Stimulated activated CD4-positive, alpha-beta T cell treated with anti-CD3 and anti-CD28 coated beads, Interleukin-12 subunit alpha, Interleukin-12 subunit beta, amount 100 ng/mL, for 4 hours (primary cell): Measurements from ENCODE around the gene MC1R.

Experiments used
- DNase-seq: peaks from one replicate; pipeline ENCODE4 v3.0.0-alpha.2; 2020

The MC1R gene

DNA sequence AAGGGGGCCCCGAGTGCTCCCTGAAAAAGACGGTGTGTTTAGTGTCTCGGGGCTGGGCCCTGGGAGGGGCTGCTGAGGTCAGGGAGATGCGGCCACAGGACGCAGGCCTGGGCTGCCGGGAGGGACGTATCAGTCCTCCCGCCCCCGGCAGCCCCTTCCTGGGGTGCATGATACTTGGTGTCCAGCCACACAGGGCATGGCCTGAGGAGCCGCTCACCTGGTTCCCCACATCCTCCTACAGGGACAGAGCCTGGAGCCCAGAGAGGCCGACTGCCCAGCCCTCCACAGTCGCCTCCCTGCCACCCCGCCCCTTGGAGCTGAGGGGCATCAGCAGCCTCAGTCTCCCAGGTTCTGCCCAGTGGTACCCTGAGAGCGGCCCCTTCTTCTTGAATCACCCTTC lies 17.8 kb downstream of the MC1R start:
- no peak for DNase-seq

DNA sequence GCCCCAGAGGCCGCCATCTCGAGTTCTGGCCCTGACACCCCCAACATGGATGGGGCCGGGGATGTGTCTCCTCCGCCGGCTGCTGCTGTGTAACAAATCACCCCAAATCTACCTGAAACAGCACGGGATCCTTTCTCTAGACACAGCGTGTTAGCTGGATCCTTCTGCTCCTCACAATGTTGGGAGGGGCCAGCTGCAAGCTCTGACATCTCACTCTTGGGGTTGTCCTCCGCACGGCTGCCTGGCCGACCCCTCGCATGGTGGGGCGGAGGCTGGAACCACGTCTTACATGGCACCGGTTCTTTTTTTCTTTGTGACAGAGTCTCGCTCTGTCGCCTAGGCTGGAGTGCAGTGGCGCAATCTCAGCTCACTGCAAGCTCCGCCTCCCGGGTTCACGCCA lies 18.3 kb downstream of the MC1R start:
- no peak for DNase-seq

DNA sequence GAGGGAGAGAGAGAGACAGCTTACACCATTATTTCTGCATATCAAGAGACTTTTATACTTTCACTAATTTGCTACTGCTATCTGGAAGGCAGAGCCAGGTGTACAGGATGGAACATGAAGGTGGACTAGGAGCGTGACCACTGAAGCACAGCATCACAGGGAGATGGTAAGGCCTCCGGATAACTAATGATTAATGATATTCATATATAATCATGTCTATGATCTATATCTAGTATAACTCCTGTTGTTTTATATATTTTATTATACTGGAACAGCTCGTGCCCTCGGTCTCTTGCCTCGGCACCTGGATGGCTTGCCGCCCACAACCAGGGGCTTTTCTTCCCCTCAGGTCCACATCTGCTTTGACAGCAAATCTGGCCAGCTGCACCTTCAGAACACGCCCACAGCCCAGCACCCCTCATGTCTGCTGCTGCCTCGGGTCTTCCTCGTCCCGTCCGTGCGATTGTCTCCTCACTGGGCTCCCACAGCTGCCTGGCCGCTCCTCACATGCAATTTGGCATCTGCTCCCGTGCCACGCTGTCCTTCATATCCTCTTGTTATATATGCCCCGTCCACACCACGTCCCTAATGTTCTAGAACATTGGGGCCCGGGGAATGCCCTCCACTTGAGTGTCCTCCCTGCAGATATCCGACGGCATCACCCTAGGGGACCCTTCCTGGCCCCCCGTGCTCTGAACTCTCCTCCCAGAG lies 19.7 kb downstream of the MC1R start:
- no peak for DNase-seq

DNA sequence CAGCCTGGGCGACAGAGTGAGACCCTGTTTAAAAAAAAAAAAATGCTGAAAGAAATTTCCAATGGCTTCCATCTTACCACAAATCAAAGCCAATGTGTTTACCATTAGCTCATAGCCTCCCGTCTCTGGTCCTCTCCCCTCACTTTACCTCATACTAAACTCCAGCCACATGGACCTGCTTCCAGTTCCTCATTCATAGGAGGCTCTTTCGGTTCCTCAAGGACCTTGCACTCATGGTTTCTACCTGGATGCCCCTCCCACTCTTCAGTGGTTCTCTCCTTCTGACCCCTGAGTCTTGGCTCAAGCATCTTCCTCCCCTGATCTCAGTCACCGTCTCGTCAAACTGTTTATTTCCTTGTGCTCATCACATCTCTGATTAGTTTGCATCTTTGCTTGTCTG lies 26.1 kb downstream of the MC1R start:
- no peak for DNase-seq

DNA sequence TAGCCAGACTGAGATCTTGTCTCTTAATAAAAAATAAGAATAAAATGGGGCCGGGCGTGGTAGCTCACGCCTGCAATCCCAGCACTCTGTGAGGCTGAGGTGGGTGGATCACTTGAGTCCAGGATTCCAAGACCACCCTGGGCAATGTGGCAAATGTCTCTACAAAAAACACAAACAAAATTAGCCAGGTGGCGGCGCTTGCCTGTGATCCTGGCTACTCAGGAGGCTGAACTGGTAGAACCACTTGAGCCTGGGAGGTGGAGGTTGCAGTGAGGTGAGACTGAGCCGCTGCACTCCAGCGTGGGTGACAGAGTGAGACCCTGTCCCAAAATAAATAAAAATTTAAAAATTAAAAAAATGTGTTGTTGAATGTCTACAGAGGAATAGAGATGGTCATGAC lies 27.0 kb downstream of the MC1R start:
- DNase-seq, result no peak

DNA sequence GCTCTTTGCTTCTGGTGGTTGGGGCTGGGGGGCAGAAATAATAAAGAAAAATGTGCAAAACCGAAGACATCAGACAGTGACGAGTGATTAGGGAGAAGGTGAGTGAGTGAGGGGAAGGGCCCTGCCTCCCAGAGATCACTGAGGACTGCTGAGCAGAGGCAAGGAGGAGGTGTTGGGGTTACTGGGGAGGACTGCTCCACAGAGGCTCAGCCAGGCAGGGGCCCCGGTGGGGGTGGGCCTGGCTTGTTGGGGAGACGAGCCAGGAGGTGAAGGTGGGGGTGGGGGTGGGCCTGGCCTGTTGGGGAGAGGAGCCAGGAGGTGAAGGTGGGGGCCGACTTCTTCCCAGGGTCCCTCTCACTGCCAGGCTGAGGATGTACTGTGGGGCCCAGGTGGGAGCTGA lies 27.9 kb downstream of the MC1R start:
- no peak for DNase-seq

DNA sequence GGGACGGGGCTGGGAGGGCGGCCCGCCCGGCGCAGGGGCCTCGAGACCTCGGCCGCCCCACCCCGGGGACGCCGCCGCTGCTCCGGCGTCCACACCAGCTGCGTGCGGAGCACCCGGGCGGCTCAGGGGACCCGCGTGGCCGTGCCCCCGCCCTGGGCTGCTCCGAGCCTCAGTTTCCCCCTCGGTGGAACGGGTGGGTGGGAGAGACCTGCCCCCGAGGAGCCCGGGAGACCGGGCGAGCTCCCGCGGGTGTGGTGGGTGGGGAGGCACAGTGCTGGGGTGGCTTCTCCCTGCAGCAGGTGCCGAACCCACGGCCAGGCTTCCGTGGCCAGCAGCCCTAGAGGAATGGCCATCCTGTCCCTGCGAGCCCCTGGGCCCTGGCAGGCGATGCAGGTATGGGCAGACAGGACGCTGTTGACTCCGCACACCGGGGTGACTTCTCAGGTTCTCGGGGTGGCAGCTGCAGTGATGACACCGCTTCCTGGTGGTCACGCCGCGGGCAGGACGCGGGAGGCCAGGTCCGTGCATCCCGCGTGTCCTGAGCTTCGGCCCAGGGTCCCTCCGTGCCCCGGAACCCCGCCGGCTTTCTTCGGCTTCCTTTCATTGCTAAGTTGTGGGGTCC lies 30.6 kb downstream of the MC1R start:
- DNase-seq, result no peak

DNA sequence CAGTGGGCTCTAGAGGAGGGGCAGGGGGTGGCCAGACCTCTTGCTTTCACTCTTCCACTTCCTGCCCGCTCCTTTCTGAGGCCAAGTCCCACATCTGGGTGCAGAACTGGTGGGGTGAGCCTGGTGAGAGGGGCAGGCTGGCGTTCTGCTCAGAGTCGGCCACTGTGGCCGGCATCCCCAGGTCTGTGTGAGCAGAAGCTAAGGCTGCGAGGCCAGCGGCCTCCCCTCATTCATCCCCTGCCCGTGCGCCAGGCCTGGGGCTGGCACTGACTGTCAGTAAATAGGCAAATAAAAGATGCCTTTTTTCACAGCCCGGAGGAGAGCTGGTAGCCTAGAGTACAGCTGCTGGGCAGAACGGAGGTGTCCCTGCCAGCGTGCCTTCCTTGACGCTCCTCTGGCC lies 31.1 kb downstream of the MC1R start:
- DNase-seq, result no peak

DNA sequence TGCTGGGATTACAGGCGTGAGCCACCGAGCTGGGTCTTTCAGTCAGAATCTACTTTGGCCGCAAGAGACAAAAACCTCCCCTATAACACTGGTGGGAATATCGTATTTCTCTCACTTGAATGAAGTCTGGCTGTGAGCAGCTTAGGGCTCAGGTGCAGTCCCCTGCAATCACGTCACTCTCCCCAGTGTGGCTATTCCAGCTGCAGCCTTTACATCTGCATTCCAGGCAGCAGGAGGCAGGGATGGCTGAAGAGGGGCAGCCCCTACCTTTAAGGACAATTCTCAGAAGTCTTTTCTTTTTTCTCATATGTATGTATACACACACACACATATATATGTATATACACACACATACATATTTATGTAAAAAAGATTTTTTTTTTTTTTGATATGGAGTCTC lies 32.8 kb downstream of the MC1R start:
- no peak for DNase-seq

DNA sequence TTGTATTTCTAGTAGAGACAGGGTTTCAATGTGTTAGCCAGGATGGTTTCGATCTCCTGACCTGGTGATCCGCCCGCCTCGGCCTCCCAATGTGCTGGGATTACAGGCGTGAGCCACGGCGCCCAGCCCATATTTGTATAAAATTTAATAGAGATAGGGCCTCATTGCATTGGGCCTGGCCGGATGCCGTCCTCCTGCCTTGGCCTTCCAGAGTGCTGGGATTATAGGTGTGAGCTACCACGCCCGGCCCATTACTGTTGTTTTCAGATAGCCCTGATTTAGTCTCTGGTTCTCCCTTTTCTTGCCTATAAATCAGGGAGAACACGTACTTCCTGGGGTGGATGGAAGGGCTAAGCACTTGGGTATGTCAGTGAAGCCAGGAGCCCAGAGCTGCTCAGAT lies 33.4 kb downstream of the MC1R start:
- no peak for DNase-seq

DNA sequence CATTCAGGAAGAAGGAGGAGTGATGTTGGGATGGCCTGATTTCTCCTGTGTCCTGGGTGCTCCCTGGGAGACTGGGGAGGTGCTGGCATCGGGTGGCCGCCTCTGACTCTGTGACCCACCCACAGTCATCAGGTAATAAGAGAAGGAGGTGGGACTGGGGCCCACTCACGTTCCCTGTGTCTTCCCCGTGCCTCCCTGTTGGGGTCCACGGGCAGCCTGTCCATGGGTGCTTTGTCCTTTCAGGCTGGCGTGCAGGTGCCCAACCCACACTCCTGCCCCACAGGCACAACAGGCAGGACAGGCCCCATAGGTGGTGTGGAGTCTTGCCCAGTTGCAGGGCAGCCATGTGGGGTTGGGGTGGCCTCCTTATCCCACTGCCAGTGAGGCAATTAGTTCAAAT lies 33.9 kb downstream of the MC1R start:
- DNase-seq, result no peak

DNA sequence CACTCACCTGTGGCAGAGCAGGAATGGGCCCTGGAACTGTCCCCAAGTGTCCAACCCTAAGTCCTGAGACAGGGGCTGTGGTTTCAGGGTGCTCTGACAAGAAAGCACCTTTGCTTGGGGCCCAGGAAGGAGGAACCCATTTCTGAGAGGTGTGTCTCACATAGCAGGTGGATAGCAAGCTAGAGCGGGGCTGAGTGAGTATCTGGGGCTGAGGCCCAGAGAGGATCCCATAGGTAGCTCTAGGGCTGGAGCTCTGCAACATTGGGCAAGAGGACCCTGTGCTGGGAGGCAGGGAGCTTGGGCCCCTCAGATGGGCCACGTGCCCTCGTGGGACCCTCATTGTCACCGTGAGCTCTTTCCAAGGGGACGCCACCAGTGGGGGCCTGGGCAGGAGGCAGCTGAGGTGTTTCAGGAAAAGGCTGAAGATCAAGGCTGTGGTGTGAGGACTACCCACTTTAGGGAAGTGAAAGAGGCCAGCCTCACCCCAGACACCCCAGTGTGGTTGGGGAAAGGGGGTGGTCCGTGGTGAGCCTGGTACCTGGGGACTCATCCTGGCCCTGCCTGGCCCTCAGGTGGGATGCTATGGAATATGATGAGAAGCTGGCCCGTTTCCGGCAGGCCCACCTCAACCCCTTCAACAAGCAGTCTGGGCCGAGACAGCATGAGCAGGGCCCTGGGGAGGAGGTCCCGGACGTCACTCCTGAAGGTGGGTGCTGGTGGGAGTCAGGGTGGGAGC lies 35.2 kb downstream of the MC1R start:
- no peak for DNase-seq

DNA sequence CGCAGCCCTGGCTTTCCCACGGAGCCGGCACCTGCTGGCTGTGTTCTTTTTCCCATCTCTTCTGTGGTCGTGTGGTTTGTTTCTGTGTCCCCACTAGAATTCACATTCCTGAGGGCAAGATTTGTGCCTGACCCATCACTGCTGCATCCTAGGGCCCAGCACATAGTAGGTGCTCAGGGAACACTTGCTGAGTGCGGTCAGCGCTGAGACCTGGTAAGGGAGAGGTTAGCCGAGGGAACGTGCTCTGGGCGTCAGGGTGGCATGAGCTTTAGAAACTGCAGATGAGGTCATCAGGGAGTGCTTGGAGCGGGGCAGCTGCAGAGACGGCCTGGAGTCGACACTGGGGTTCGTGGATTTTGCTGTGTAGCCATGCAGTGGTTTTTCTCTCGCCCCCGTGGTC lies 35.8 kb downstream of the MC1R start:
- DNase-seq, result no peak

DNA sequence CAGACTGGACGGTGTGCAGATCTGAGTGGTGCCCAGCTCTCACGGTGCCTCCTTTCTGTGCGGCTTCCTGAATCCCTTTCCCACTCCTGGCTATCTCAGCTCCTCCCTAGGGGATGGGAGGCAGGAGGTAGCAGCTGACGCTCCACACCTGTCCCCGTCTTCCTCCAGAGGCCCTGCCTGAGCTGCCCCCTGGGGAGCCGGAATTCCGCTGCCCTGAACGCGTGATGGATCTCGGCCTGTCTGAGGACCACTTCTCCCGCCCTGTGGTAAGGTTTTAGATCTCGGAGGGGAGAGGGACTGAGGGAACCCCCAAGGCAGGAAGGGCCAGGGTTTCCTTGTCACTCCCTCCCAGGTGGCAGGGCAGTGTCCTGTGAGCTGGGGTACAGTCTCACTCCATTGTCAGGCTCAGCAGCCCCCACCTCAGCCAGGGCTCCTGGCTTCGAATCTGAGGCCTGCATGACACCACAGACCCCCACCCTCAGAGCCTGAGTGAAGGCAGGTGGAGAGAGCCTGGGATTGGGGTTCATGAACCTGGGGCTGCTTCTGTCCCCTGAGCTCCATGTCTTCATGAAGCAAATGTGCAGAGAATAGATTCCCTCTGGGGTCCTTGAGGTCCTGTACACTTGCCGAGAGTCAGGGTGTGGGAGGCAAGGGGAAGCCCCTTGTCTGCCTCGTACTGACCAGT lies 36.5 kb downstream of the MC1R start:
- no peak for DNase-seq

DNA sequence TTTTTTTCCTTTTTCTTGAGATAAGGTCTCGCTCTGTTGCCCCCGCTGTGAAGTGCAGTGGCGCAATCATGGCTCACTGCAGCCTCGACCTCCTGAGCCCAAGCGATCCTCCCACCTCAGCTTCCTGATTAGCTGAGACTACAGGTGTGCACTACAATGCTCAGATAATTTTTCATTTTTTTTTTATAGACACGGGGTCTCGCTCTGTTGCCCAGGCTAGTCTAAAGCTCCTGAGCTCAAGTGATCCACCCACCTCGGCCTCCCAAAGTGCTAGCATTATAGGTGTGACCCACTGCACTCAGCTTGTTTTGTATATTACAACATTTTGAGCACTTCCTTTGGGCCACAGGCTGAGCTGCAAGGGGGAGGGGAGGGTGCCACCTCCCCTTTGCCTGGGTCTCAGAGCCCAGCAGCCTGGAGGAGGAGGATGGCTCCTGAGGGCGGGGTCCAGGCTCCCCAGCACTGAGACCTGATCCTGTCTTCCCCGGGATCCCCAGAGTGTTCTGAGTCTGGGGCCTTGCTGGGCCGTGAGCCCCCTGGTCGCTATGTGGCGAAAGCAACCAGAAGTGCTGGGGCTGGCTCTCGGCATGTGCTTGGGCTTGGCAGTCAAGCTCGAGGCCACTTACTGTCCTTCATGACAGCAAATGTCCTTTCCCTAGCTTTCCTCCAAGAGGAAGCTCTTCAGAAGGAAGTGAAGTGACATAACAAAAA lies 38.0 kb downstream of the MC1R start:
- no peak for DNase-seq

DNA sequence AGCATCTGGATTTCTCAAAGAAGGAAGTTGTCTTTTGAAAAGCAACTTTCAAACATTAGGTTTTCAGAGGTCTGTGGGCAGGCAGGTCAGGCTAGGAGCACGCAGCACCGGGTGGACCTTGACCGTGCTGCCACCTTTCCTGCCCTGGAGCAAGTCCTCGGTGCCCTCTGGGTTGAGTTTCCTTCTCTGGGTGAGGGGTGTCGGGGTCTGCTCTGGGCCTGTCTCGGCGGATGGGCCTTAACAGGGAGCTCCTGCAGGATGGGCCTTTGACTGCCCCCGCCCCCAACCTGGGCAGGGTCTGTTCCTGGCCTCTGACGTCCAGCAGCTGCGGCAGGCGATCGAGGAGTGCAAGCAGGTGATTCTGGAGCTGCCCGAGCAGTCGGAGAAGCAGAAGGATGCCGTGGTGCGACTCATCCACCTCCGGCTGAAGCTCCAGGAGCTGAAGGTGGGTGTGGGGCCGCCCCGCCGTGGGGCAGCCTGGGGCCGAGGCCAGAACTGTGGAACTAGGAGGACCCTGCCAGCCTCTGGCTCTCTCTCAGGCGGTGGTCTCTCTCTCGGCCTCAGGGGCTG lies 38.6 kb downstream of the MC1R start:
- DNase-seq, result no peak

DNA sequence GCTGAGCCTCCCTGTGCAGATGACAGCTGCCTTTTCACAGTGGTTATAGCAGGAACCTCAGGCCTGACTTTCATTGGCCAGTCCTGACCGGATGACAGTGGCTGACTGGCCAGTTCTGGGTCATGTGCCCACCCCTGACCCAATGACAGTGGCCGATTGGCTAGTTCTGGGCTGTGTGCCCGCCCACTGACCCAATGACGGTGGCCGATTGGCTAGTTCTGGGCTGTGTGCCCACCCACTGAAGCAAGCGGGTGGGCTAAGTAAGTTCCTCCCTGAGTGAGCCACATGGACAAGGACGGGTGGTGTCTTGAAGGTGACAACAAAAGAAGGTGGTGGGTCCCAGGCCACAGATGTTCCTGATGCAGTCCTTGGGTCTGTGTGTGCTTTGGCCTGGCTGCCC lies 39.4 kb downstream of the MC1R start:
- no peak for DNase-seq

DNA sequence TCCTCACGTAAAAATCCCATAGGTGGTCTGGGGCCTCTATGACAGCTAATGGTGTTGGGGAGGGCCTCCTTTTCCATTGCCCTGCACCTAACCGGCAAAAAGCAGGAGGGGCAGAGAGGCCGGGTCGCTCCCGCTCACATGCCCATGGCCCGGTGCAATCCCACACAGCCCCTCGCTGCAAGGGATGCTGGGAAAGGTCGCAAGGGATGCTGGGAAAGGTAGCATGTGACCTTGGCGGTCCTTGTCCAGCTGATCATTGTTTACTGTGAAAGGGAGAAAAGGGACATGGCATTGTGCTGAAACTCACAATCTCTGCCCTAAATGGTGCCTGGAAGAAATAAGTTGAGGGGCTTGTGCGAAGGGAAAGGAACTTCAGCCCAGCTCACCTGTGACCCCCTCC lies 39.9 kb downstream of the MC1R start:
- no peak for DNase-seq

DNA sequence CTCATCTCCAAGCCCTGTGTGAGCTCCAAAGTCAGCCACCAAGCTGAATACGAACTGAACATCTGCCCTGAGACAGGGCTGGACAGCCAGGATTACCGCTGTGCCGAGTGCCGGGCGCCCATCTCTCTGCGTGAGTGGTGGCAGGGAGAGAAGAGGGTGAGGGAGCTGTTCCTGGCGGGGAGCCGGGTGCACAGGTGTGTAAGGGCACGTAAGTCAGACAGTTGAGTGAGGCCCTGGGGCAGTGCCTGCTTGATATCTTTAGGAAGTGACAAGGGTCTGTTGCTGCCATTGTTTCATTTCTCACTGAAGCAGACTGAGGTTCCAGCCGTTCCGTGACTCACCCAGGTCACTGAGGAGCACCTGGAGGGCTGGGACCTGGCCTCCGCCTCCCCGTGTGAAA lies 42.3 kb downstream of the MC1R start:
- DNase-seq, result no peak

DNA sequence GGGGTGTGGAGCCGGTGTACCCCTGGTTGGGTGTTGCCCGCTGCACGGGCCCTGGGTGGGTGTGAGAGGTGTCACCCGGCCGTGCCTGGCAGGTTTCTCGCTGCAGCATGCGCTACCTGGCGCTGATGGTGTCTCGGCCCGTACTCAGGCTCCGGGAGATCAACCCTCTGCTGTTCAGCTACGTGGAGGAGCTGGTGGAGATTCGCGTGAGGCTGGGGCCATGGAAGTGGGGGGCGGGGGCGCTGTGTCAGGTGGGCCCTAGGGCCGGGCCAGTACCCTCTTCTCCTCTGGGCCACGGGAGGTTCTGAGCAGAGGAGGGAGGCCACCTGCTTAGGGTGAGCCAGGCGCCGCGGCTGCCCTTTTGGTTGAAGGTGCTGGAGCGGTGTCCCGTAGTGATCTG lies 43.3 kb downstream of the MC1R start:
- DNase-seq, result no peak

DNA sequence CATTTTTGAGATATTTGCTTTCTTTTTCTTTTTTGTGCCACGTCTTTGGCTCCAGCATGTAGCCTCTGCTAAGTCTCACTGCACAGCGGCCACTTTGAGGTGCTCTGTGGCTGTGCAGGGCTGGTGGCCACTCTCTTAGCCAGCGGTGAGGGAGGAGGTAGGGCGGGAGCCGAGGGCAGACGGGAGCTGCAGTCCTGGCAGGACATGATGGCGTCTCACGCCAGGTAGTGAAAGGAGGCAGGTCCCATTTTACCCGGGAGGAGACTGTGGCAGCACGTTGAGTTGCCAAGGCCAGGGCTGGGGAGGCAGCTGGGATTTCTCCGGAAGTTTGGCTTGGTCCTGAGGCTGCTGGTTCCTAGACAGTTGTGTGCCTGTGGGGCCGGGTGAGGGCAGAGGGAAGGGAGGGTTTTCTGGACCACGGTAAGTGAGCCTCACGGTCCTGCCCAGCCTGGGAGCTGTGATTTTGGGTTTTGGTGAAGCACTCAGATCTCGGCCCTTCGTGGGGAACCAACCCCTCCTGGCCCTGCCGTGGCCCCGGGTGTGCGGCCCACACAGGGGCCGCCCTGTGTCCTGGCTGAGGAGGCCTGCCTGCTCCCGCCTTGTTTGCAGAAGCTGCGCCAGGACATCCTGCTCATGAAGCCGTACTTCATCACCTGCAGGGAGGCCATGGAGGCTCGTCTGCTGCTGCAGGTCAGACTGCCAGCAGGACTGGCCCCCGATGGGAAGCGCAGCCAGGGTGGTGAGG lies 44.3 kb downstream of the MC1R start:
- no peak for DNase-seq

DNA sequence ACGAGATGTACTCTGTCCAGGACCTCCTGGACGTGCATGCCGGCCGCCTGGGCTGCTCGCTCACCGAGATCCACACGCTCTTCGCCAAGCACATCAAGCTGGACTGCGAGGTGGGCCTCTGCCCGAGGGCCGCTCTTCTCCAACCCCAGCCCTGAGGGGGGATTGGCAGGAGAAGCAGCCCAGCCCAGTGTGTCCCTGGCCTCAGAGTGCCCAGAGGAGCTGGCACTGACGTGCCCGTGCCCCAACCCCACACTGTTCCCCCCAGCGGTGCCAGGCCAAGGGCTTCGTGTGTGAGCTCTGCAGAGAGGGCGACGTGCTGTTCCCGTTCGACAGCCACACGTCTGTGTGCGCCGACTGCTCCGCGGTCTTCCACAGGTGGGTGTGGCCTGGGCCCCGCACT lies 45.5 kb downstream of the MC1R start:
- DNase-seq, result no peak
